ENCODE results near the gene C4B.
"Not testable (repeated sequence)": the region's sequence is repeated elsewhere in the genome, so short reads cannot be mapped to it uniquely, and the experiment has no call there.

C4B gene

DNA sequence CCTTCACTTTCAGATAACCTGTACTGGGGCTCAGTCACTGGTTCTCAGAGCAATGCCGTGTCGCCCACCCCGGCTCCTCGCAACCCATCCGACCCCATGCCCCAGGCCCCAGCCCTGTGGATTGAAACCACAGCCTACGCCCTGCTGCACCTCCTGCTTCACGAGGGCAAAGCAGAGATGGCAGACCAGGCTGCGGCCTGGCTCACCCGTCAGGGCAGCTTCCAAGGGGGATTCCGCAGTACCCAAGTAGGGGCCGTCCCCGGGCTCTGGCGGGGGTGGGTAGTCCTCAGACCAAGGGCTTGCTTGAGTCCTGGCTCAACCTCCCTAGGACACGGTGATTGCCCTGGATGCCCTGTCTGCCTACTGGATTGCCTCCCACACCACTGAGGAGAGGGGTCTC lies 15.0 kb downstream of the C4B start:
- in situ Hi-C loops (cut with MboI; ENCODE audit: low sequenced_read_pairs), result not testable (repeated sequence)

DNA sequence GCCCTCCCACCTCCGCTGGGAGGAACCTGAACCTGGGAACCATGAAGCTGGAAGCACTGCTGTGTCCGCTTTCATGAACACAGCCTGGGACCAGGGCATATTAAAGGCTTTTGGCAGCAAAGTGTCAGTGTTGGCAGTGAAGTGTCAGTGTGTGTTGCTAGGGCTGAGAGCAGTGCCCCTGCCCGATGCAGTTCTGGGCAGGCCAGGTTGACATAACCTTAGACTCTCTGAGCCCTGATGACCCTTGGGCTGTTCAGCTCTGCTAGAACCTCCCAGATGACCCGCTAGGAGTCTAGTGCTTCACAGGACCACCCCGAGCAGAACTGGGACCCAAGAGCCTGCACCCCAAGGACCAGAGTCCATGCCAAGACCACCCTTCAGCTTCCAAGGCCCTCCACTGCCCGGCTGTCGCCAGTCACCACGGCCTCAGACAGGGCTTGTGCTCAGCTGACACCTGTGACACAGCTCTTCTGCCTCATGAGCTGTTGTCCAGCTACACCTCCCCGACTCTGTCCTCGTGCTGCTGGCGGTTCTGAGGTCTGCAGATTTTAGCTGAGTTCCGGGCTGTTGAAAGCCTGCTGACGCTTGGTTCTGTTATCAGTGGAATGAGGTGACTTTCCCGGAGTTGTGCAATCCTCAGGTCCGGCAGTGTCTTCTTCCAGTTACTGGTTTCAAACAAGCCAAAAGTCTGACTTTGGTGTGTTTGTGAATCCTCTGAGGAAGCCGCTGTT lies 20.9 kb downstream of the C4B start:
- in situ Hi-C loops (cut with MboI; ENCODE audit: low sequenced_read_pairs), result not testable (repeated sequence)

DNA sequence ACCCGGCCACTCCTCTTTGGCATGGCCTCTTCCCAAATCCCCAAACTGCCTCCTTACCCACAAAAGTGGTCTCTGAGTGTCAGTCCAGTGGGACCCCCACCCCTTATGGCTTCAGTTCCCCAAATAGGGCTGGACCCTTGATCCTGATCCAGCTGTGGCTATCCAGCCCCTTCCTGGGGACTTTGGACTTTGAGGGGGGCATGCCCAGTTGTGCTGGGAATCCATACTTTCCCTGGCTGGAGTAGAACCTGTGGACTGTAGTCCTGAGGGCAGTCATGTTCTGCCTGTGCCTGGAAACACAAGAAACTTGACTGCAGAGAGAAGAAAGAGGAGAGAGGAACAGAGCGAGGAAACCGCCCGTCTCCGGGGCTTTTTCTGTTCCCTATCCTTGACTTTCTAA lies 22.5 kb downstream of the C4B start:
- in situ Hi-C loops (cut with MboI; ENCODE audit: low sequenced_read_pairs), result not testable (repeated sequence)

DNA sequence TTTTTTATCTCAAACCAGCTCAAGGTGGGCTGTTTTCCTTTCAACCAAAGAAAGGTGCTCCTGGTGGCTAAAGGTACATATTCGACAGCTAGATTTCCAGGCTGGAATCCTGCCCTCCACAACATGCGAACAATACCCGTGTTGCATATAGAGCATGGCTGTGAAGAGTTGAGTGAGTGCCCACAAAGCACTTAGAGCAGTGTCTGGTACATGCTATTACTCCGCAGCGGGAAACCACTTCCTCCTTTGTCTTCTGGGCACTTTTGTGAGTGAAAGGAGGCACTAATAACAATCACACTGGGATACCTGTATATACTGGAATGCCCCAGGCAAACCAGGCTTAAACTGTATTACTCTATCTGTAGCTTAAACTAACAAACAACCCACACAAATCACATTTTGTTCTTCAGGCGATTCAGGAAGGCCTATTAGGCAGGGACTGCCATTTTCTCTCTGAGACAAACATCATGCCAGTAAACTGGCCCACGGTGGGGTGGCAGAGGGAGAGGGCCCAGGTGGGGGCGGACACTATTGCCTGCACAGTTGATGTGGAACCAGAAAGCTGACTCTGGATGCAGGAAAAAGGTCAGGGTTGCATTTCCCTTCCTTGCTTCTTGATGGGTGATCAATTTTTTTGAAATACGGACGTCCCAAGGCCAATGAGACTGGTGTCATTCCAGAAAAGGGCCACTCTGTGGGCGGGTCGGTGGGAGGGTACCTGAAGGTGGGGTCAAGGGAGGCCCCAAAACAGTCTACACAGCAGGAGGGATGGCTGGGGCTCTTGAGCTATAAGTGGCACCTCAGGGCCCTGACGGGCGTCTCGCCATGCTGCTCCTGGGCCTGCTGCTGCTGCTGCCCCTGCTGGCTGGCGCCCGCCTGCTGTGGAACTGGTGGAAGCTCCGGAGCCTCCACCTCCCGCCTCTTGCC lies 23.3 kb downstream of the C4B start, which contains the start of gene CYP21A2:
Gene CYP21A2 (plus strand): TSS at position 818 of the 927 bp plus-strand sequence. CDS start 8 bp downstream, at position 826.
- in situ Hi-C loops (cut with MboI; ENCODE audit: low sequenced_read_pairs), result not testable (repeated sequence)

DNA sequence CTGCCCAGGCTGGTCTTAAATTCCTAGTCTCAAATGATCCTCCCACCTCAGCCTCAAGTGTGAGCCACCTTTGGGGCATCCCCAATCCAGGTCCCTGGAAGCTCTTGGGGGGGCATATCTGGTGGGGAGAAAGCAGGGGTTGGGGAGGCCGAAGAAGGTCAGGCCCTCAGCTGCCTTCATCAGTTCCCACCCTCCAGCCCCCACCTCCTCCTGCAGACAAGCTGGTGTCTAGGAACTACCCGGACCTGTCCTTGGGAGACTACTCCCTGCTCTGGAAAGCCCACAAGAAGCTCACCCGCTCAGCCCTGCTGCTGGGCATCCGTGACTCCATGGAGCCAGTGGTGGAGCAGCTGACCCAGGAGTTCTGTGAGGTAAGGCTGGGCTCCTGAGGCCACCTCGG lies 24.3 kb downstream of the C4B start:
- in situ Hi-C loops (cut with MboI; ENCODE audit: low sequenced_read_pairs), result not testable (repeated sequence)

DNA sequence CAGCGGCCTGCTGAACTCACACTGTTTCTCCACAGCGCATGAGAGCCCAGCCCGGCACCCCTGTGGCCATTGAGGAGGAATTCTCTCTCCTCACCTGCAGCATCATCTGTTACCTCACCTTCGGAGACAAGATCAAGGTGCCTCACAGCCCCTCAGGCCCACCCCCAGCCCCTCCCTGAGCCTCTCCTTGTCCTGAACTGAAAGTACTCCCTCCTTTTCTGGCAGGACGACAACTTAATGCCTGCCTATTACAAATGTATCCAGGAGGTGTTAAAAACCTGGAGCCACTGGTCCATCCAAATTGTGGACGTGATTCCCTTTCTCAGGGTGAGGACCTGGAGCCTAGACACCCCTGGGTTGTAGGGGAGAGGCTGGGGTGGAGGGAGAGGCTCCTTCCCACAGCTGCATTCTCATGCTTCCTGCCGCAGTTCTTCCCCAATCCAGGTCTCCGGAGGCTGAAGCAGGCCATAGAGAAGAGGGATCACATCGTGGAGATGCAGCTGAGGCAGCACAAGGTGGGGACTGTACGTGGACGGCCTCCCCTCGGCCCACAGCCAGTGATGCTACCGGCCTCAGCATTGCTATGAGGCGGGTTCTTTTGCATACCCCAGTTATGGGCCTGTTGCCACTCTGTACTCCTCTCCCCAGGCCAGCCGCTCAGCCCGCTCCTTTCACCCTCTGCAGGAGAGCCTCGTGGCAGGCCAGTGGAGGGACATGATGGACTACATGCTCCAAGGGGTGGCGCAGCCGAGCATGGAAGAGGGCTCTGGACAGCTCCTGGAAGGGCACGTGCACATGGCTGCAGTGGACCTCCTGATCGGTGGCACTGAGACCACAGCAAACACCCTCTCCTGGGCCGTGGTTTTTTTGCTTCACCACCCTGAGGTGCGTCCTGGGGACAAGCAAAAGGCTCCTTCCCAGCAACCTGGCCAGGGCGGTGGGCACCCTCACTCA lies 25.0 kb downstream of the C4B start:
- in situ Hi-C loops (cut with MboI; ENCODE audit: low sequenced_read_pairs), result not testable (repeated sequence)

DNA sequence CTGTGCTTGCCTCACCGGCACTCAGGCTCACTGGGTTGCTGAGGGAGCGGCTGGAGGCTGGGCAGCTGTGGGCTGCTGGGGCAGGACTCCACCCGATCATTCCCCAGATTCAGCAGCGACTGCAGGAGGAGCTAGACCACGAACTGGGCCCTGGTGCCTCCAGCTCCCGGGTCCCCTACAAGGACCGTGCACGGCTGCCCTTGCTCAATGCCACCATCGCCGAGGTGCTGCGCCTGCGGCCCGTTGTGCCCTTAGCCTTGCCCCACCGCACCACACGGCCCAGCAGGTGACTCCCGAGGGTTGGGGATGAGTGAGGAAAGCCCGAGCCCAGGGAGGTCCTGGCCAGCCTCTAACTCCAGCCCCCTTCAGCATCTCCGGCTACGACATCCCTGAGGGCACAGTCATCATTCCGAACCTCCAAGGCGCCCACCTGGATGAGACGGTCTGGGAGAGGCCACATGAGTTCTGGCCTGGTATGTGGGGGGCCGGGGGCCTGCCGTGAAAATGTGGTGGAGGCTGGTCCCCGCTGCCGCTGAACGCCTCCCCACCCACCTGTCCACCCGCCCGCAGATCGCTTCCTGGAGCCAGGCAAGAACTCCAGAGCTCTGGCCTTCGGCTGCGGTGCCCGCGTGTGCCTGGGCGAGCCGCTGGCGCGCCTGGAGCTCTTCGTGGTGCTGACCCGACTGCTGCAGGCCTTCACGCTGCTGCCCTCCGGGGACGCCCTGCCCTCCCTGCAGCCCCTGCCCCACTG lies 25.9 kb downstream of the C4B start:
- in situ Hi-C loops (cut with MboI; ENCODE audit: low sequenced_read_pairs), result not testable (repeated sequence)

DNA sequence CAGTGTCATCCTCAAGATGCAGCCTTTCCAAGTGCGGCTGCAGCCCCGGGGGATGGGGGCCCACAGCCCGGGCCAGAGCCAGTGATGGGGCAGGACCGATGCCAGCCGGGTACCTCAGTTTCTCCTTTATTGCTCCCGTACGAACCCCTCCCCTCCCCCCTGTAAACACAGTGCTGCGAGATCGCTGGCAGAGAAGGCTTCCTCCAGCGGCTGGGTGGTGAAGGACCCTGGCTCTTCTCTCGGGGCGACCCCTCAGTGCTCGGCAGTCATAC lies 26.4 kb downstream of the C4B start:
- in situ Hi-C loops (cut with MboI; ENCODE audit: low sequenced_read_pairs), result not testable (repeated sequence)

DNA sequence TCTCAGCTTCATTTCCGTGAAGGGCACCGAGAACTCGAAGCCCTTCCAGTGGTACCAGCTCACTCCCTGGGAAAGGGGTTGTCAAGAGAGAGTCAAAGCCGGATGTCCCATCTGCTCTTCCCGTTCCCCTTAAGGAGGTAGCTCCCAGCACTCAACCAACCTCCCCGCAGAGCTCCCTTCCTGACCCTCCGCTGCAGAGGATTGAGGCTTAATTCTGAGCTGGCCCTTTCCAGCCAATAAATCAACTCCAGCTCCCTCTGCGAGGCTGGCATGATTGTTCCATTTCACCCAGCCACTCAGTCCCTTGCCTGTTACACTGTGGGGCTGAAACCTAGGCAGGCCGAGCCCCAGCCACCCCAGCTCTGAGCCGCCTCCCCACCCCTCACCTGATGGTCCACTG lies 26.8 kb downstream of the C4B start:
- in situ Hi-C loops (cut with MboI; ENCODE audit: low sequenced_read_pairs), result not testable (repeated sequence)

DNA sequence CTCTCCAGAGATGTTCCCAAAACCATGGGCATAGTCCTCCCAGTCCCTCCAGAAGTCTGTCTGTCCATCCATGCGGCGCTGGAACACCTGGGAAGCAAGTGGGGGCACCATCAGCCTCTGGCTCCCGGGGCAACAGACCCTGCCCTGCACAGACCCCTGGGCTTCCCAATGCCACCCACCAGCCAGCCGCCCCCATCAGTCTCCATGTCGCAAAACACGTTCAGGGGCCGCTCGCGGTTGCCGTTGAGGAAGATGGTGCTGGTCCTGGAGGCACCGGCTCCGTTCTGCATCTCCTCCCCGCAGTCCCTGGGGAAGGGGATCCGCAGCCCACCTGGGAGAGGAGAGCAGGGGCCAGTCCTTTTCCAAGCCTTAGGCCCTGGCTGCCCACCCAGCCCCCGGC lies 27.7 kb downstream of the C4B start:
- in situ Hi-C loops (cut with MboI; ENCODE audit: low sequenced_read_pairs), result not testable (repeated sequence)

DNA sequence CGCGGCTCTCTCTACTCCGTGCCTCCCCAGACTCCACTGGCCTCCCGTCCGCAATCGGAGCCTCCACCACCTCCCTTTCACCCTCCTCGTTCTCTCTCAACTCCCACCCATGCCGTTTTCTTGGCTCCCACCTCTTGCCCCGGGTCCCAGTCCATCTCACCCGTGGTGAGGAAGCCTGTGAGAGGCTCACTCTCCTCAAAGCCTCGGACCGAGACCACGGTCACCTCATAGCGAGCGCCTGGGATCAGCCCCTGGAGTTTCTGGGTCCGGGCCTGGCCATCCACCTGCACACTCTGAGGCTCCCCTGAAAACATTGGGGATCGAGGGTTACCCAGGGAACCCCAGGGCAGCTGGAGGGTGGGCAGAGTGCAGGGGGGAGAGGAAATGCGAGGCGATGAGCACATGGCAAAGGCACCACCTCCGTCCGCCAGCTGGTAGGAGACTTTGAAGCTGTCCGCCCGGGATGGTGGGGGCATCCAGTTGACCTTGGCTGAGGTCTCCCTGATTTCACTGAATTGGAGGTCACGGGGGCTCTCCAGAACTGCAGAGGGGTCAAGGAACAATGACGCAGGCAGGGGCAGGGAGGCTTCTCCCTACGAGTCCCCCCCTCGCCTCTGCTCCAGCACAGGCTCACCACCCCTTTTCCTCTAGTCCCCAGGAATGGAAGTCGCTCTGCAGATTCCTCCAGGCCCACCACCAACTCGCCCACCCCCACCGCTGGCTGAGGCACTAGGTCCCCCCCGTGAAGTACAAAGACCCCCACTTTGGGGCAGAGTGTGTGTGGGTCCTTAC lies 29.2 kb downstream of the C4B start:
- in situ Hi-C loops (cut with MboI; ENCODE audit: low sequenced_read_pairs), result not testable (repeated sequence)

DNA sequence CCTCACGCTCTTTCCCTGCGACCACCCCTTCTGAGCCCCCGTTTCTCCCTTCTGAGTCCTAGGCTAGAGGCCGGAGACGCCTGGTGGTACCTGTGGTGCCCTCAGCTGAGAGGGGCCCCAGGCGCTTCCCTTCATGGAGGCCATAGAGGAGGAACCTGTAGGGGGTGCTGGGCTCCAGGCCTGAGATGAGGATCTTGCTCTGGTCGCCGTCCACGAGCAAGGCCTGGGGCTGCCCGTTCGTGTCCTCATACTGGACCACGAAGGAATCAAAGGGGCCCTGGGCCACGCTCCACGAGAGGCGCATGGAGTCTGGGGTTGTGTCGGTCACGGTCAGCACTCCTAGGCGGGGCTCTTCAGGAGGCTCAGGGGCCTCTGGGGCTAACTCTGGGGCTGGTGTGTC lies 30.3 kb downstream of the C4B start:
- in situ Hi-C loops (cut with MboI; ENCODE audit: low sequenced_read_pairs), result not testable (repeated sequence)

DNA sequence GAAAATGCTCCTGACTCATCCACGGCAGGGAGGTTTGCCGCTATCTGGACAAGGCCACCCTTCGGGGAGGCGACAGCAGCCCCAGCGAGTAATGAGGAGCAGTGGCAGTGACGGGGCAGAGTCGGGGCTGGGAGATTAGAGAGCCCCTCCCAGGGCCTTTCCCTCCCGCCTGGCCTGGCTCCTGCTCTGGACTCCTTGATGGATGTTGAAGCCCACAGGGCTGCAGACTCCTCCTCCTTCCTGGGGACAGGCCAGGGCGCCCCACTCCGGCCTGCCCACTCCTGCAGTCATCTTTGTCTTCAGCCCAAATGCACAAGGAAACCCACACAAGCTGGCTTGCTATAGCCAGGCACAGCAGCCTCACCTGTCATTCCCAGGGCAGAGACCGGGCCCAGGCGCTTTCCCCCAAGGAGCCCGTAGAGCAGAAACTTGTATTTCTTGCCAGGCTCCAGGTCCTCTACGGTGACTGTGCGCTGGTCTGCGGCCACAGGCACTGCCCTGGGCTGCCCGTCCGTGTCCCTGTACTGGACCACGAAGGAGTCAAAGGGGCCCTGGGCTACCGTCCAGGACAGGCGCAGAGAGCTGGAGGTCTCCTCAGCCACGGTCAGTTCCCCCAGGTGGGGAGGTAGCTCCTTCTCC lies 31.3 kb downstream of the C4B start:
- in situ Hi-C loops (cut with MboI; ENCODE audit: low sequenced_read_pairs), result no loop called here

DNA sequence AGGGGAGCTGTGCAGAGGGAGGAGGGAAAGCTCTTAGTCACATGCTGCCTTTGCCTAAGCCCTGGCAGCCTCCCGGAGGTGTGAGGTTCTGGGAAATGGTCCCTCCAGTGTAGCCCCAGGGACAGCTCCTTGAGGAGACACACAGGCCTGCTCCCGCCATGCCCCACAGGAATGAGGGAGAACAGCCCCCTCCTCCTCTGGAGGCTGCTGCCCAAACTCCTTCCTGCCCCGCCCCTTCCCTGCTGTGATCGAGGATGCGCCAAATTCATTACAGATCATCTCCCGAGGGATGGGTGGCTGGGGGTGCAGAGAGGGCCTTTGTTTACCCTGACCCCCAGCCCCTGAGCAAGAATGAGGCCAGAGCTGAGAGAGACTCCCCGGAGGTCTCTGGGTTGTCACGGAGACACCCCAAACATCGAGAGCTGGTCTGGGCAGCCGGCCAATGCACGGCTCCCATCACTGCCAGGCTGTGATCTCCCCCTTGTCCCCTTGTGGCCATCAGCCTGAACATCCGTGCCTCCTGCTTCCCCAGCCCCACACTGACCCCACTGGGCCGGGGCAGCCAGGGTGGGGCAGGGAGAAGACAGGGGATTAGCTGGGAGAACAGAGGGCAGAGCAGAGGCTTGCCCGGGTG lies 32.0 kb downstream of the C4B start:
- in situ Hi-C loops (cut with MboI; ENCODE audit: low sequenced_read_pairs), result no loop called here

DNA sequence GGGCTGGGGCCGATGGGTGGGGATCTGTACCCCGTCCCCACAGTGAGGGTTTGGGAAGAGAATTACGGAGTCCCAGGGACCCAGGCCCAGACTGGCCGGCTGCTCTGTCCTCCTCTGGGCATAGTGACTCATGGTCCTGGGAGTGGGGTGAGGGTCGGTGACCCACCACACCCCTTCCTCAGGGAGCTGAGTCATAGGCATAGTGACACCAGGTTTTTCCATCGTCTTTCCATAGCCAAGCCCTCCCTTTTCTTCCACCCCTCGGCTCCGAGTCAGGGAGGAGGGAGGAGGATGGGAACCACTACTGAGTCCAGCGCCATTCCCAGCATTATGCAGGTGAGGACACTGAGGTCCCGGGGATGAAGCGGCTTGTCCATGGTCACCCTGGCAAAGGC lies 32.5 kb downstream of the C4B start:
- in situ Hi-C loops (cut with MboI; ENCODE audit: low sequenced_read_pairs), result no loop called here

DNA sequence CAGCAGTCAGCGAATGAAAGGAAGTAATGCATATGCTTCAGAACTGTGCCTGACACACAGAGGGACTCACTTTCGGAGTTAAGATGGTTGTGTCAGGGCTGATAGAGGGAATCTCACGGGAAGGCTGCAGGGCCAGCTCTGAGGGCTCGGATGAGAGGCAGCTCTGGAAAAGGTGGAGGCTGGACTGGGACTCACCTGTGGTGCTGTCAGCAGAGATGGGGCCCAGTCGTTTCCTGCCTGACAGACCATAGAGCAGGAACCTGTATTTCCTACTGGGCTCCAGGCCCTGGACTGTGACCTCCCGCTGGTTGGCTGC lies 32.9 kb downstream of the C4B start:
- in situ Hi-C loops (cut with MboI; ENCODE audit: low sequenced_read_pairs), result no loop called here

DNA sequence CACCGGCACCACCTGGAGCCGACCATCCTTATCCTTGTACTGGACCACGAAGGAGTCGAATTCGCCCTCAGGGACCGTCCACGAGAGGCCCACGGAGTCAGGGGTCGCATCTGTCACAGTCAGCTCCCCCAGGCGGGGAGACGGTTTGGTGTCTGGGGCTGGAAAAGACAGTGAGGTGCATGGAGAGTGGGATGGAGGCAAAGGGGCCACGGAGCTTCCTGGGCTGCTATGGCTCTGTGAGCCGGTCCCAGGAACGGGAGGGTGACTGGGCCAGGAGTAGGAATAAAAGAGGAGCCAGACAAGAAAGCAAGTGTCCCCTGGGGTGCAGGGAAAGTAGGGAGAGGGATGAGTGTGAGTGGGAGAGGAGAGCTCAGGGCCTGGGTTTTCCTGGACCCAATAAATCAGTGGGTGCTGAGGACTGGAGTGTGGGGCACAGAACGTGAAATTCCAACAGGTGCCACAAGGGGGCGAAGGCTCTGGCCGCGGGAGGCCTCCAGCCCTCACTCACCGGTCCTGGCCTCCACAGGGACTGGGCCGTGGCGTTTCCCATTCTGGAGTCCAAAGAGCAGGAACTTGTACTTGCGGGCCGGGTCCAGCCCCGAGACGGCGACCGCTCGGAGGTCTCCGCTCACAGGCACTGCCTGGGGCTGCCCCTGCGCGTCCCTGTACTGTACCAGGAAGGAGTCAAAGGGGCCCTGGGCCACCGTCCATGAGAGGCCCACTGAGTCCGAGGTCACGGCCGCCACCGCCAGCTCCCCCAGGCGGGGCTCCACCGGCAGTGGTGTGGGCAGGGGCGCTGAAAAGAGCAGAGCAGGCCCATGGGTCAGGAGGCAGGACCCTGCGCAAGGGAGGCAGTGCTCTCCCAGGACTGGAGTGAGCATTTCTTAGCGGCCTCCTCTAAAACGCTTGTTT lies 33.5 kb downstream of the C4B start:
- in situ Hi-C loops (cut with MboI; ENCODE audit: low sequenced_read_pairs), result no loop called here

DNA sequence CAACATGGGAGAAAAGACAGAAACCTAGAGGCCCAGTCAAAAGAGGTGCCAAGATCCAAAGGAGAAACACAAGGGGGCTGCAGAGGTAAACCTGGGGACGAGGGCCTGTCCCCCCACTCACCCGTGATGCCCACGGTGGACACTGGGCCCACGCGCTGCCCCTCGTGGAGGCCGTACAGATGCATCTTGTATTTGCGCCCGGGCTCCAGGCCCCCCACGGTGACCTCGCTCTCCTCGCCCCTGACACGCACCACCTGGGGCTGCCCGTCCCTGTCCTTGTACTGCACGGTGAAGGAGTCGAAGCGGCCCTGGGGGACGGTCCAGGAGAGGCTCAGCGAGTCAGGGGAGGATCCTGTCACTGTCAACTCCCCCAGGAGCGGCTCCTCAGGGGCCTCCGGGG lies 34.6 kb downstream of the C4B start:
- in situ Hi-C loops (cut with MboI; ENCODE audit: low sequenced_read_pairs), result not testable (repeated sequence)
